T-helper 17 cell (primary cell): ENCODE data around the gene HCAR2. TPM values are rescaled to one million over a fixed set of nuclear protein-coding genes. Genes with fewer than 3 reads are reported as not detected.
"Not testable (repeated sequence)": the region's sequence is repeated elsewhere in the genome, so short reads cannot be mapped to it uniquely, and the experiment has no call there.

Experiments
- ATAC-seq: fragments of 150-1000 bp; cut with Tn5 transposase; 2 replicates; pipeline ENCODE4 v1.10.0; 2021; ENCODE audit warnings: mild to moderate bottlenecking, moderate library complexity
- DNase-seq, 3 donors: peaks; one replicate each; pipeline versions ENCODE4 v3.0.0 to v3.0.0-alpha.2; 2020 to 2021
- H3K9me3 ChIP-seq: one replicate; pipeline ENCODE4 v1.7.0; 2013; ENCODE audit warnings: low read length, mild to moderate bottlenecking; ENCODE audit not compliant: control insufficient read depth, poor library complexity, severe bottlenecking
- H3K27ac Mint-ChIP-seq: one replicate; pipeline ENCODE4 v1.8.0; 2022; ENCODE audit warnings: mild to moderate bottlenecking, moderate library complexity, mixed read lengths
- H3K27me3 Mint-ChIP-seq: one replicate; pipeline ENCODE4 v1.8.0; 2022; ENCODE audit warnings: mixed read lengths
- H3K36me3 Mint-ChIP-seq: one replicate; pipeline ENCODE4 v1.8.0; 2022; ENCODE audit warnings: low read depth, mixed read lengths
- H3K4me1 Mint-ChIP-seq: one replicate; pipeline ENCODE4 v1.8.0; 2022; ENCODE audit warnings: mild to moderate bottlenecking, mixed read lengths
- H3K4me3 Mint-ChIP-seq: one replicate; pipeline ENCODE4 v1.8.0; 2022; ENCODE audit warnings: mild to moderate bottlenecking, moderate library complexity, mixed read lengths
- total RNA-seq, 4 donors: library from RNA in 2 of 4; stranded (reverse) in 2 of 4; gene quantifications; one replicate each; pipeline ENCODE4 v1.2.3 and lab custom pipeline; 2022 to 2026

Gene HCAR2
- total RNA-seq, 2 donors from 2014 or later, result 0.99 TPM; not detected in 1

GRCh38 chr12:122668268-122668667, 34.9 kb downstream of the HCAR2 start:
- peaks cover 2% of the 10 kb centered on the region for H3K4me1 Mint-ChIP-seq
- DNase-seq (no peak), ATAC-seq (no peak)

GRCh38 chr12:122665759-122666158, 37.4 kb downstream of the HCAR2 start:
- no peak overlapping the region for H3K4me3 Mint-ChIP-seq
- H3K27ac Mint-ChIP-seq, result no peak overlapping the region
- ATAC-seq, result no peak
- DNase-seq, result no peak
- no peaks in the 10 kb centered on the region for H3K36me3 Mint-ChIP-seq
- no peaks in the 10 kb centered on the region for H3K27me3 Mint-ChIP-seq
- H3K9me3 ChIP-seq, result no peaks in the 10 kb centered on the region
- H3K4me1 Mint-ChIP-seq, result peaks cover 2% of the 10 kb centered on the region

More at GRCh38 chr12:122668268-122668667, 34.9 kb downstream of the HCAR2 start:
- H3K36me3 Mint-ChIP-seq, result no peaks in the 10 kb centered on the region
- H3K27ac Mint-ChIP-seq, result no peak overlapping the region
- no peaks in the 10 kb centered on the region for H3K9me3 ChIP-seq
- H3K27me3 Mint-ChIP-seq, result no peaks in the 10 kb centered on the region
- H3K4me3 Mint-ChIP-seq, result no peak overlapping the region

- no peak overlapping the region for H3K4me3 Mint-ChIP-seq
- no peaks in the 10 kb centered on the region for H3K36me3 Mint-ChIP-seq
- H3K9me3 ChIP-seq, result no peaks in the 10 kb centered on the region
- DNase-seq (no peak), ATAC-seq (no peak)
- H3K27ac Mint-ChIP-seq, result no peak overlapping the region
- H3K4me1 Mint-ChIP-seq, result peaks cover 2% of the 10 kb centered on the region
- no peaks in the 10 kb centered on the region for H3K27me3 Mint-ChIP-seq
These were observed 37.8 kb downstream of the HCAR2 start for GRCh38 chr12:122665349-122665748.

- H3K4me3 Mint-ChIP-seq, result no peak overlapping the region
- H3K9me3 ChIP-seq, result no peaks in the 10 kb centered on the region
- no peak for ATAC-seq
- H3K27me3 Mint-ChIP-seq, result no peaks in the 10 kb centered on the region
- peaks cover 2% of the 10 kb centered on the region for H3K4me1 Mint-ChIP-seq
- H3K36me3 Mint-ChIP-seq, result no peaks in the 10 kb centered on the region
- H3K27ac Mint-ChIP-seq, result no peak overlapping the region
- no peak for DNase-seq
These were observed 41.2 kb downstream of the HCAR2 start for GRCh38 chr12:122661938-122662337.

GRCh38 chr12:122661246-122661645, 41.9 kb downstream of the HCAR2 start:
- no peak overlapping the region for H3K4me3 Mint-ChIP-seq
- peaks cover 2% of the 10 kb centered on the region for H3K4me1 Mint-ChIP-seq
- no peaks in the 10 kb centered on the region for H3K36me3 Mint-ChIP-seq

GRCh38 chr12:122659579-122659978, 43.6 kb downstream of the HCAR2 start:
- no peak overlapping the region for H3K27ac Mint-ChIP-seq
- no peaks in the 10 kb centered on the region for H3K4me1 Mint-ChIP-seq
- H3K4me3 Mint-ChIP-seq, result no peak overlapping the region
- ATAC-seq (no peak), DNase-seq (no peak)
- H3K27me3 Mint-ChIP-seq, result no peaks in the 10 kb centered on the region
- no peaks in the 10 kb centered on the region for H3K36me3 Mint-ChIP-seq
- no peaks in the 10 kb centered on the region for H3K9me3 ChIP-seq

More at GRCh38 chr12:122661246-122661645, 41.9 kb downstream of the HCAR2 start:
- ATAC-seq (no peak), DNase-seq (no peak)
- H3K9me3 ChIP-seq, result no peaks in the 10 kb centered on the region
- Mint-ChIP-seq H3K27me3 (no peaks in the 10 kb centered on the region), H3K27ac (no peak overlapping the region)

- Mint-ChIP-seq H3K4me1 (no peaks in the 10 kb centered on the region), H3K27ac (no peak overlapping the region), H3K4me3 (no peak overlapping the region), H3K27me3 (no peaks in the 10 kb centered on the region), H3K36me3 (no peaks in the 10 kb centered on the region)
- no peaks in the 10 kb centered on the region for H3K9me3 ChIP-seq
- DNase-seq, result no peak
- no peak for ATAC-seq
These were observed 46.9 kb downstream of the HCAR2 start for GRCh38 chr12:122656298-122656697.

- not testable (repeated sequence) for H3K4me3 Mint-ChIP-seq, H3K36me3 Mint-ChIP-seq, ATAC-seq, DNase-seq, H3K27me3 Mint-ChIP-seq, H3K4me1 Mint-ChIP-seq, H3K27ac Mint-ChIP-seq, H3K9me3 ChIP-seq
These were observed 49.9 kb downstream of the HCAR2 start for GRCh38 chr12:122653291-122653690.

GRCh38 chr12:122651520-122652224, 51.5 kb downstream of the HCAR2 start:
- peaks cover 14% of the 10 kb centered on the region for H3K27me3 Mint-ChIP-seq
- no peaks in the 10 kb centered on the region for H3K9me3 ChIP-seq
- peaks cover 10% of the 10 kb centered on the region for H3K4me1 Mint-ChIP-seq
- no peak for ATAC-seq
- no peak overlapping the region for H3K27ac Mint-ChIP-seq
- no peak overlapping the region for H3K4me3 Mint-ChIP-seq
- peaks cover 3% of the 10 kb centered on the region for H3K36me3 Mint-ChIP-seq
- DNase-seq, result no peak

Other genes starting within 250 kb of the HCAR2 start
- gene ZCCHC8, start 202.4 kb downstream of the HCAR2 start, total RNA-seq, result 10 to 100 TPM; 53.0 to 60.3 TPM
- gene RSRC2, start 176.4 kb downstream of the HCAR2 start, total RNA-seq, result 100 to 1,000 TPM; 292 to 297 TPM
- gene KNTC1, start 176.1 kb downstream of the HCAR2 start, total RNA-seq, result 10 to 100 TPM; 24.1 to 25.1 TPM
- 1 to 10 TPM in 1 of 2 donors, under 1 TPM in 1; 0.39 to 1.3 TPM for gene HCAR3, start 13.5 kb upstream of the HCAR2 start, total RNA-seq
- not detected for gene HCAR1, start 27.5 kb upstream of the HCAR2 start, total RNA-seq
- gene DENR, start 49.5 kb upstream of the HCAR2 start, total RNA-seq, result 10 to 100 TPM; 35.5 to 37.3 TPM
- under 1 TPM; 0.35 to 0.63 TPM for gene CCDC62, start 71.2 kb upstream of the HCAR2 start, total RNA-seq
- gene HIP1R, start 132.1 kb upstream of the HCAR2 start, total RNA-seq, result 10 to 100 TPM; 61.5 to 67.4 TPM
- gene VPS37B, start 192.8 kb upstream of the HCAR2 start, total RNA-seq, result 10 to 100 TPM; 82.2 to 90.5 TPM